AG04450 (cell line): ENCODE measurements around the gene JMJD8. TPM values are rescaled to one million over a fixed set of nuclear protein-coding genes. Genes with fewer than 3 reads are reported as not detected.

Experiments used
- CTCF ChIA-PET: fragments of 300-600, 350-600 bp; formaldehyde crosslinking; extraction: SDS; loops from one replicate; lab custom pipeline; 2022; ENCODE audit warnings: antibody characterized with exemption, inconsistent platforms; lab: Charles Lee
- POLR2A ChIA-PET: fragments of 350-600 bp; formaldehyde crosslinking; extraction: SDS; loops from one replicate; lab custom pipeline; 2021; ENCODE audit warnings: antibody characterized with exemption, inconsistent platforms; lab: Yijun Ruan, JAX
- DNase-seq: peaks from one replicate; pipeline ENCODE4 v3.0.0-alpha.2; 2011; ENCODE audit warnings: low read depth, low spot score
- H3K27ac ChIP-seq: one replicate; pipeline ENCODE4 v1.5.1; 2012; ENCODE audit warnings: low read depth, low read length, control low read depth
- H3K27me3 ChIP-seq: one replicate; pipeline ENCODE4 v1.6.0; 2012; ENCODE audit warnings: low read length; ENCODE audit not compliant: control insufficient read depth, insufficient read depth
- H3K4me3 ChIP-seq: 2 replicates; pipeline ENCODE4 v1.5.1; 2011; ENCODE audit warnings: mild to moderate bottlenecking, low read depth, low read length, control low read depth
- H3K9me3 ChIP-seq: 2 replicates; pipeline ENCODE4 v1.5.1; 2012; ENCODE audit warnings: low read length; ENCODE audit not compliant: control insufficient read depth, insufficient read depth
- CTCF ChIP-seq: IDR thresholded peaks from 2 replicates; pipeline ENCODE4 v1.5.1; 2011; ENCODE audit warnings: low read depth, low read length, control low read depth, inconsistent platforms
- polyA plus RNA-seq: library from polyadenylated mRNA; depleted of rRNA; stranded (reverse); fragments of >200 nt; gene quantifications from 2 replicates; pipeline ENCODE4 v1.2.3, GENCODE V29; 2011

Gene JMJD8
- polyA plus RNA-seq, 1 experiment = 33.1 TPM

- TF ChIP-seq CTCF = no peak
- CTCF ChIA-PET = no interaction called here
- DNase-seq = no peak
- no peaks in the 10 kb centered on the region for H3K27me3 ChIP-seq
- H3K4me3 ChIP-seq = no peak overlapping the region
- H3K9me3 ChIP-seq = peaks cover 7% of the 10 kb centered on the region; the same call in 1 of the 2 replicates
- POLR2A ChIA-PET = interaction anchor here (0.9 kb wide), 1 partner anchor 10 kb away, joined by 4 read pairs; no protein-coding TSS in a partner anchor
- no peak overlapping the region for H3K27ac ChIP-seq
Measured at GRCh38 chr16:678209-678857, 5.8 kb downstream of the JMJD8 start.

GRCh38 chr16:677316-678190 is 6.6 kb downstream of the JMJD8 start:
- CTCF ChIA-PET = no interaction called here
- TF ChIP-seq CTCF = no peak

GRCh38 chr16:676913-677312 is 7.2 kb downstream of the JMJD8 start:
- DNase-seq = no peak
- peaks cover 7% of the 10 kb centered on the region; the same call in 1 of the 2 replicates for H3K9me3 ChIP-seq
- no peak overlapping the region for H3K4me3 ChIP-seq
- CTCF ChIA-PET = interaction anchor here (1.6 kb wide), 1 partner anchor 9 kb away, joined by 5 read pairs; no protein-coding TSS in a partner anchor
- no peak for TF ChIP-seq CTCF
- no peaks in the 10 kb centered on the region for H3K27me3 ChIP-seq
- H3K27ac ChIP-seq = no peak overlapping the region
- POLR2A ChIA-PET = no interaction called here

More at GRCh38 chr16:677316-678190, 6.6 kb downstream of the JMJD8 start:
- Histone ChIP-seq H3K27ac (no peak overlapping the region), H3K9me3 (peaks cover 7% of the 10 kb centered on the region; the same call in 1 of the 2 replicates), H3K4me3 (no peak overlapping the region), H3K27me3 (no peaks in the 10 kb centered on the region)
- POLR2A ChIA-PET = no interaction called here
- DNase-seq = no peak

GRCh38 chr16:676565-676902 is 7.6 kb downstream of the JMJD8 start:
- ChIA-PET CTCF (interaction anchor here (1.0 to 1.6 kb wide), 2 partner anchors 9 to 16 kb away, joined by 3 to 5 read pairs; no protein-coding TSS in a partner anchor), POLR2A (interaction anchor here (0.6 kb wide), 1 partner anchor 9 kb away, joined by 3 read pairs; no protein-coding TSS in a partner anchor)
- Histone ChIP-seq H3K9me3 (peaks cover 7% of the 10 kb centered on the region; the same call in 1 of the 2 replicates), H3K4me3 (no peak overlapping the region), H3K27me3 (no peaks in the 10 kb centered on the region), H3K27ac (no peak overlapping the region)
- no peak for DNase-seq
- no peak for TF ChIP-seq CTCF
